Adrenal gland (tissue), 12 donors: Measurements from ENCODE around the gene PRRT4. TPM values are rescaled to one million over a fixed set of nuclear protein-coding genes. Genes with fewer than 3 reads are reported as not detected.

ENCODE experiments used
- DNase-seq, 7 donors: peaks; one replicate each; pipeline ENCODE4 v3.0.0-alpha.2; 2019 to 2020
- H3K27ac ChIP-seq, 5 donors: fragments of 200-600 bp; sonication (generic) in 4 of 5; 1 replicate in 3 of 5; 2 replicates in 2 of 5; pipeline versions ENCODE4 v1.5.1 to v1.8.0; 2016 to 2020; ENCODE audit warnings: mild to moderate bottlenecking in 1 of 5
- H3K27me3 ChIP-seq: fragments of 200-600 bp; 2 replicates; pipeline ENCODE4 v1.8.0; 2021
- H3K36me3 ChIP-seq, 2 donors: fragments of 200-600 bp; replicated peaks in 1 of 2; 1 replicate in 1 of 2; 2 replicates in 1 of 2; pipeline versions ENCODE4 v1.5.1 to v1.8.0; 2018 to 2022
- H3K4me1 ChIP-seq, 2 donors: fragments of 200-600 bp; replicated peaks in 1 of 2; 1 replicate in 1 of 2; 2 replicates in 1 of 2; pipeline versions ENCODE4 v1.5.1 to v1.8.0; 2018 to 2021
- H3K4me3 ChIP-seq, 4 donors: fragments of 200-600 bp; sonication (generic) in 3 of 4; one replicate each; pipeline ENCODE4 v1.5.1; 2016 to 2018
- H3K9me3 ChIP-seq, 3 donors: fragments of 200-600 bp; sonication (generic) in 1 of 3; replicated peaks in 1 of 3; 1 replicate in 2 of 3; 2 replicates in 1 of 3; pipeline versions ENCODE4 v1.5.1 to v1.8.0; 2016 to 2021
- CTCF ChIP-seq, 6 experiments: fragments of 450-650 bp in 4 of 6; fragments of 200-600 bp in 2 of 6; sonication (generic) in 1 of 6; IDR thresholded peaks; 1 replicate in 5 of 6; 2 replicates in 1 of 6; pipeline versions ENCODE4 v1.5.1 to v1.8.0; 2016 to 2021; ENCODE audit warnings: antibody characterized with exemption in 6 of 6, mild to moderate bottlenecking in 2 of 6, moderate library complexity in 1 of 6
- POLR2A ChIP-seq, 2 donors: fragments of 450-650 bp; IDR thresholded peaks; one replicate each; pipeline ENCODE4 v1.6.1; 2017; ENCODE audit warnings: antibody characterized with exemption in 2 of 2, mild to moderate bottlenecking in 2 of 2, moderate library complexity in 1 of 2
- WGBS, 4 donors: extraction: QIAGEN DNeasy Blood & Tissue Kit in 2 of 4; methylation state at CpG; one replicate each; pipeline versions ENCODE4 v1.1.5 to v1.1.7; 2013 to 2017; 5-methylcytosine and 5-hydroxymethylcytosine counted together
- intact Hi-C, 2 donors: fragments of 100-400 bp; cut with DNase I; formaldehyde crosslinking; loops; one replicate each; pipeline versions ENCODE4 v1.14.1 to v1.15.0; 2022 to 2023
- polyA plus RNA-seq, 3 donors: library from polyadenylated mRNA; stranded (reverse); fragments of 200-250 nt in 2 of 3; fragments of 350-450 nt in 1 of 3; fragmentation: Illumina TruSeq in 1 of 3; extraction: RNeasy Lipid Tissue Mini Kit (QIAGEN cat#74804) in 1 of 3; gene quantifications; one replicate each; pipeline ENCODE4 v1.2.3, GENCODE V29; 2013 to 2014
- total RNA-seq, 9 donors: library from RNA; depleted of rRNA in 4 of 9; stranded (reverse); fragments of >200 nt in 4 of 9; fragments of 120-200 nt in 1 of 9; fragmentation: NEBNext Ultra II Directional in 1 of 9; extraction: Animal tissue kit (Norgen Biotek cat#: 25700) in 1 of 9; gene quantifications; one replicate each; pipeline versions ENCODE4 v1.1.0 to v1.2.4, GENCODE V29; 2013 to 2023
- donor health status: healthy with polysubstance abuse.
- donor health status: Bipolar disorder and iron deficiency.
- donor health status: DM: yes; HTN: yes; CAD: no.
- donor health status: DM: no; HTN: no; CAD: no.
- donor health status: DM: no; HTN: no; CAD: no.
- donor health status: DM: yes; HTN: yes; CAD: no.

Gene PRRT4
- total and polyA plus RNA-seq, 12 donors, result 0.23 to 7.7 (median 1.1) TPM; not detected in 1

GRCh38 chr7:128399991-128400390 lies 38.5 kb upstream of the PRRT4 start:
- intact Hi-C loops, result loop anchor here in 1 of 2 donors (5.0 to 10.0 kb wide), 2 partner anchors 32 to 65 kb away; no protein-coding TSS in a partner anchor
- H3K36me3 ChIP-seq, result peaks cover 0 to 48% of the 10 kb centered on the region in 2 donors
- peaks cover 0 to 13% of the 10 kb centered on the region in 2 donors for H3K4me1 ChIP-seq
- no peak overlapping the region for H3K4me3 ChIP-seq
- WGBS, 4 donors, result 86 to 95% (median 91%) methylated on average over 3 to 7 of the region's 7 CpGs
- H3K9me3 ChIP-seq, result no peaks in the 10 kb centered on the region
- TF ChIP-seq POLR2A (IDR thresholded peaks at IDR 0.05) (no peak), CTCF (IDR thresholded peaks at IDR 0.05) (no peak)
- no peaks in the 10 kb centered on the region for H3K27me3 ChIP-seq
- DNase-seq, result no peak
- H3K27ac ChIP-seq, result no peak overlapping the region

DNA sequence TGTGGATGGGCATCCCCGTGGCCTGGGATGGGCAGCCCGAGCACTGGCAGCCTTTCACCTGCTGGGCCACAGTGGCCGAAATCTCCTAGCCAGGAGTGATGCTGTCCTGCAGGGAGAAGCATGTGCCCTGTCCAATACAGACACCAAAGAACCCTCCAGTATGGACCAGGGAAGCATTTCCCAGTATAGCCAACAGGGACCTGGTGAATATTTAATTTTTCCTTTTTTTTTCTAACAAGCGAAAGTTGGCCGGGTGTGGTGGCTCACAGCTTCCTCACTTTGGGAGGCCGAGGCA lies 37.3 kb upstream of the PRRT4 start:
- peaks cover 0 to 57% of the 10 kb centered on the region in 2 donors for H3K36me3 ChIP-seq
- H3K27ac ChIP-seq, result no peak overlapping the region
- intact Hi-C loops, result loop anchor here in 1 of 2 donors (5.0 kb wide), 1 partner anchor 34 kb away; no protein-coding TSS in a partner anchor
- TF ChIP-seq POLR2A (IDR thresholded peaks at IDR 0.05) (no peak), CTCF (IDR thresholded peaks at IDR 0.05) (peak in 1 of 6 experiments; percentile 4)
- H3K4me1 ChIP-seq, result peaks cover 0 to under 1% of the 10 kb centered on the region in 2 donors
- H3K27me3 ChIP-seq, result no peaks in the 10 kb centered on the region
- 49 to 84% (median 59%) methylated on average over 3 to 6 of the region's 6 CpGs for WGBS, 4 donors
- H3K4me3 ChIP-seq, result no peak overlapping the region
- DNase-seq, result no peak
- no peaks in the 10 kb centered on the region for H3K9me3 ChIP-seq

DNA sequence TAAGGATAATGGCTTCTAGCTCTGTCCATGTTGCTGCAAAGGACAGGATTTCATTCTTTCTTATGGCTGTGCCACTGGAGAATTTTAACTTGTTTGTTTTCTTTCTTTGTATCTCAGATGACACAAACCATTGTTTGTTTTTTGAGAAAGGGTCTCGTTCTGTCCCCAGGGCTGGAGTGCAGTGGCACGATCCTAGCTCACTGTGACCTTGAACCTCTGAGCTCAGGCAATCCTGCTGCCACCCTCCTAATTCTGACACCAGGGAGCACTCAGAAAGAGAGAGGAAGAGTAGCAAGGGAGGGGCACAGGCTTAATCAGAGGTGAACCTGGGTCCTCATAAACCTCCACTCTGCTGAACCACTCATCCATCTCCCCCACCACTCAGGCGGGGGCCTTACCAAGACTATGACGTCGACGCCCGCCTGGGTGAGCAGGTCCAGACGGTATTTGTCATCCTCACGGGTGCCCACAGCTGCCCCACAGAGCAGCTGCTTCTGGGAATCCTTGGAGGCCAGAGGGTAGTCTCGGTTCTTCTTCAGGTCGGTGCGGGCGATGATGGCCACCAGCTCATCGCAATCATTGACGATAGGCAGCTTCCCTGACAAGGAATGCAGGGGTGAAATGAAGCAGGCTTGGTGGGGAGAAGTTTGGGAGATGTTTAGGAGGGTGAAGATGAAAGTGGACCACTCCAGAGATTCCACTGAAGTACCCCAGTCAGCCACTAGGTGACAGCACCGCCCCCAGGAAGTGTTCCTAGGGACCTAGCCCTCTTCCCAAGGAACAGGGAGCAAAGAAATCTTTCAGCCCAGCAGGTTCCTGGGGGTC lies 36.7 kb upstream of the PRRT4 start:
- Histone ChIP-seq H3K4me3 (no peak overlapping the region), H3K4me1 (no peaks in the 10 kb centered on the region), H3K27me3 (no peaks in the 10 kb centered on the region), H3K36me3 (peaks cover 0 to 58% of the 10 kb centered on the region in 2 donors), H3K9me3 (no peaks in the 10 kb centered on the region), H3K27ac (no peak overlapping the region)
- WGBS, 4 donors, result 62 to 81% (median 66%) methylated on average over 7 to 16 of the region's 16 CpGs
- peak; percentile 85 to 96 (median 90) for TF ChIP-seq CTCF (IDR thresholded peaks at IDR 0.05)
- no peak for TF ChIP-seq POLR2A (IDR thresholded peaks at IDR 0.05)
- DNase-seq, result peak in 6 of 7 donors; percentile 62 to 80 (median 70)
- intact Hi-C loops, result loop anchor here in 1 of 2 donors (5.0 kb wide), 1 partner anchor 34 kb away; no protein-coding TSS in a partner anchor

DNA sequence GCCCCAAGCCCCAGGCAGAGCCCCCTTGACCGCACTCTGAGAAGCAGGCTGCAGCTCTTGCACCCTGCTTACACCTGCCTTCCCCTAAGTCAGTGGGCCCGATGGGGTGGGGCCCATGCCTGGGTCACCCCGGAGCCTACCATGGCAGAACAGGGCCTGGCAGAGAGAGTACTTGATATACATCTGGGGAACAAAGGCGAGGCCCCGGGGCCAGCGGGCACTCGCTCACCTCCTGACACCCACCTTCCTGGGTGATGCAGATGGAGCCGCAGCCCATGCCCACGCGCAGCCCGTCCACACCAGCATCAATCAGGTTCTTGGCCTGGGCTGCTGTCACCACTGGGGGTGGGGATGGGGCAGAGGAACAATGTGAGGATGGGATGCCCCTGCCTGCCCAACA lies 34.9 kb upstream of the PRRT4 start:
- Histone ChIP-seq H3K4me1 (no peaks in the 10 kb centered on the region), H3K27ac (no peak overlapping the region), H3K27me3 (no peaks in the 10 kb centered on the region), H3K36me3 (peaks cover 0 to 58% of the 10 kb centered on the region in 2 donors), H3K4me3 (no peak overlapping the region), H3K9me3 (no peaks in the 10 kb centered on the region)
- 92 to 97% (median 95%) methylated on average over 7 to 11 of the region's 11 CpGs for WGBS, 4 donors
- DNase-seq, result no peak
- TF ChIP-seq POLR2A (IDR thresholded peaks at IDR 0.05), result no peak
- no peak for TF ChIP-seq CTCF (IDR thresholded peaks at IDR 0.05)
- intact Hi-C loops, result loop anchor here in 1 of 2 donors (5.0 kb wide), 1 partner anchor 36 kb away; no protein-coding TSS in a partner anchor
